Osteocyte (in vitro differentiated cells): ENCODE data around the gene KIAA1217. TPM values are rescaled to one million over a fixed set of nuclear protein-coding genes. Genes with fewer than 3 reads are reported as not detected.

Experiments used
- DNase-seq: peaks from one replicate; pipeline ENCODE4 v3.0.0; 2021; ENCODE audit warnings: mixed read lengths; ENCODE audit not compliant: unreplicated experiment; ENCODE audit errors: extremely low spot score
- H3K27ac Mint-ChIP-seq: one replicate; pipeline ENCODE4 v1.8.0; 2021; ENCODE audit warnings: mild to moderate bottlenecking, mixed read lengths; ENCODE audit not compliant: unreplicated experiment
- H3K27me3 Mint-ChIP-seq: one replicate; pipeline ENCODE4 v1.8.0; 2021; ENCODE audit warnings: mixed read lengths; ENCODE audit not compliant: unreplicated experiment
- H3K36me3 Mint-ChIP-seq: one replicate; pipeline ENCODE4 v1.8.0; 2021; ENCODE audit warnings: mixed read lengths; ENCODE audit not compliant: unreplicated experiment
- H3K4me1 Mint-ChIP-seq: one replicate; pipeline ENCODE4 v1.8.0; 2021; ENCODE audit warnings: mixed read lengths; ENCODE audit not compliant: unreplicated experiment
- H3K4me3 Mint-ChIP-seq: one replicate; pipeline ENCODE4 v1.8.0; 2021; ENCODE audit warnings: mild to moderate bottlenecking, moderate library complexity, mixed read lengths; ENCODE audit not compliant: unreplicated experiment
- H3K9me3 Mint-ChIP-seq: one replicate; pipeline ENCODE4 v1.8.0; 2021; ENCODE audit warnings: mixed read lengths; ENCODE audit not compliant: unreplicated experiment
- long read RNA-seq: library from polyadenylated mRNA; unstranded; transcript quantifications from one replicate; pipeline ENCODE4 v2.0.0, GENCODE V29; 2021
- total RNA-seq: library from RNA; stranded (reverse); gene quantifications from 2 replicates; pipeline ENCODE4 v1.2.1, GENCODE V29; 2021
- TF ChIP-seq, protein P1 (sequence below): fragments of 200-600 bp; sonication (generic); IDR thresholded peaks from 2 replicates; pipeline ENCODE4 v1.5.0; 2021; ENCODE audit warnings: antibody characterized with exemption, mild to moderate bottlenecking, moderate library complexity

Gene KIAA1217, protein sequence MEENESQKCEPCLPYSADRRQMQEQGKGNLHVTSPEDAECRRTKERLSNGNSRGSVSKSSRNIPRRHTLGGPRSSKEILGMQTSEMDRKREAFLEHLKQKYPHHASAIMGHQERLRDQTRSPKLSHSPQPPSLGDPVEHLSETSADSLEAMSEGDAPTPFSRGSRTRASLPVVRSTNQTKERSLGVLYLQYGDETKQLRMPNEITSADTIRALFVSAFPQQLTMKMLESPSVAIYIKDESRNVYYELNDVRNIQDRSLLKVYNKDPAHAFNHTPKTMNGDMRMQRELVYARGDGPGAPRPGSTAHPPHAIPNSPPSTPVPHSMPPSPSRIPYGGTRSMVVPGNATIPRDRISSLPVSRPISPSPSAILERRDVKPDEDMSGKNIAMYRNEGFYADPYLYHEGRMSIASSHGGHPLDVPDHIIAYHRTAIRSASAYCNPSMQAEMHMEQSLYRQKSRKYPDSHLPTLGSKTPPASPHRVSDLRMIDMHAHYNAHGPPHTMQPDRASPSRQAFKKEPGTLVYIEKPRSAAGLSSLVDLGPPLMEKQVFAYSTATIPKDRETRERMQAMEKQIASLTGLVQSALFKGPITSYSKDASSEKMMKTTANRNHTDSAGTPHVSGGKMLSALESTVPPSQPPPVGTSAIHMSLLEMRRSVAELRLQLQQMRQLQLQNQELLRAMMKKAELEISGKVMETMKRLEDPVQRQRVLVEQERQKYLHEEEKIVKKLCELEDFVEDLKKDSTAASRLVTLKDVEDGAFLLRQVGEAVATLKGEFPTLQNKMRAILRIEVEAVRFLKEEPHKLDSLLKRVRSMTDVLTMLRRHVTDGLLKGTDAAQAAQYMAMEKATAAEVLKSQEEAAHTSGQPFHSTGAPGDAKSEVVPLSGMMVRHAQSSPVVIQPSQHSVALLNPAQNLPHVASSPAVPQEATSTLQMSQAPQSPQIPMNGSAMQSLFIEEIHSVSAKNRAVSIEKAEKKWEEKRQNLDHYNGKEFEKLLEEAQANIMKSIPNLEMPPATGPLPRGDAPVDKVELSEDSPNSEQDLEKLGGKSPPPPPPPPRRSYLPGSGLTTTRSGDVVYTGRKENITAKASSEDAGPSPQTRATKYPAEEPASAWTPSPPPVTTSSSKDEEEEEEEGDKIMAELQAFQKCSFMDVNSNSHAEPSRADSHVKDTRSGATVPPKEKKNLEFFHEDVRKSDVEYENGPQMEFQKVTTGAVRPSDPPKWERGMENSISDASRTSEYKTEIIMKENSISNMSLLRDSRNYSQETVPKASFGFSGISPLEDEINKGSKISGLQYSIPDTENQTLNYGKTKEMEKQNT (N-terminal part only)
- total RNA-seq = 2.8 and 3.0 TPM in 2 replicates
- long read RNA-seq, partial matches to known transcripts = 1 of 1 reads
- long read RNA-seq, other reads (novel, unspliced or antisense) = 0 of 1 reads

DNA sequence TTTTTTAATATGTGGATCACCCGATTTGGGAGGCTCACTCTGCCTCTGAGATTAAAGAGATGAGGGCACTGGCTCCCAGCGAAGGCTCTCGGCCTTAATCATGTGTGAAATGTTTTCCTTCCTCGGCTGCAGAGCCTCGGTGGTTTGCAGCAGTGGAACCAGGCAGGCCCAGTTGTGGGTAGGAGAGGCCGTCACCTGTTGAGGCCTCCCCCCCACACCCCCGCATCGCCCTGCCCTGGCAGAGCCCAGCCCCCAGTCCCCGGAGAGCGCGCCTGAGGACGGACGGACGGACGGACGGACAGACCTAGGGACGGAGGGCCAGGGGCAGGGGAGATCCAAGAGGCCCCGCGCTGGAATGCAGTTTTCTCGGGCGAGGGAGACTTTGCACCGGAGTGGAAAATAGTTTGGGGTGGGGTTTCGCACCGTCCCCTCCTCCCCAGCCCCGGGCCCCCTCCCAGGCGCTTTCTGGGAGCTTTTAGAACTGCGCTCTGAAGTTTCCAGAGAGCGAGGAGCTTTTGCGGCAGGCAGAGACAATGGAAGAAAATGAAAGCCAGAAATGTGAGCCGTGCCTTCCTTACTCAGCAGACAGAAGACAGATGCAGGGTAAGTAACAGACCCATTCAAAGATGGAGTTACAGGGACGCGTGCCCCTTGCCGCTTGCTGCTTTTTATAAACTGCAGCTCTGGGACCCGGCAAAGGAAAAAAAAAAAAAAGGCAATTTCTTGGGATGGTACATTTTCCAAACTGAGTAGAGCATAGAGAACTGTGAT lies at the start of gene KIAA1217:
TSS of gene KIAA1217 (plus strand) at position 478 of the 771 bp plus-strand sequence. CDS start at position 534, 56 bp downstream.
- TF ChIP-seq, protein P1, sequence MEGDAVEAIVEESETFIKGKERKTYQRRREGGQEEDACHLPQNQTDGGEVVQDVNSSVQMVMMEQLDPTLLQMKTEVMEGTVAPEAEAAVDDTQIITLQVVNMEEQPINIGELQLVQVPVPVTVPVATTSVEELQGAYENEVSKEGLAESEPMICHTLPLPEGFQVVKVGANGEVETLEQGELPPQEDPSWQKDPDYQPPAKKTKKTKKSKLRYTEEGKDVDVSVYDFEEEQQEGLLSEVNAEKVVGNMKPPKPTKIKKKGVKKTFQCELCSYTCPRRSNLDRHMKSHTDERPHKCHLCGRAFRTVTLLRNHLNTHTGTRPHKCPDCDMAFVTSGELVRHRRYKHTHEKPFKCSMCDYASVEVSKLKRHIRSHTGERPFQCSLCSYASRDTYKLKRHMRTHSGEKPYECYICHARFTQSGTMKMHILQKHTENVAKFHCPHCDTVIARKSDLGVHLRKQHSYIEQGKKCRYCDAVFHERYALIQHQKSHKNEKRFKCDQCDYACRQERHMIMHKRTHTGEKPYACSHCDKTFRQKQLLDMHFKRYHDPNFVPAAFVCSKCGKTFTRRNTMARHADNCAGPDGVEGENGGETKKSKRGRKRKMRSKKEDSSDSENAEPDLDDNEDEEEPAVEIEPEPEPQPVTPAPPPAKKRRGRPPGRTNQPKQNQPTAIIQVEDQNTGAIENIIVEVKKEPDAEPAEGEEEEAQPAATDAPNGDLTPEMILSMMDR = no peak
- no peaks in the 10 kb centered on the region for H3K9me3 Mint-ChIP-seq
- peaks cover 23% of the 10 kb centered on the region for H3K4me1 Mint-ChIP-seq
- peak within 1 kb of the TSS; percentile 81 for H3K4me3 Mint-ChIP-seq
- H3K27ac Mint-ChIP-seq = peak within 1 kb of the TSS; percentile 48
- H3K27me3 Mint-ChIP-seq = peaks cover 8% of the 10 kb centered on the region
- DNase-seq = no peak
- no peaks in the 10 kb centered on the region for H3K36me3 Mint-ChIP-seq

DNA sequence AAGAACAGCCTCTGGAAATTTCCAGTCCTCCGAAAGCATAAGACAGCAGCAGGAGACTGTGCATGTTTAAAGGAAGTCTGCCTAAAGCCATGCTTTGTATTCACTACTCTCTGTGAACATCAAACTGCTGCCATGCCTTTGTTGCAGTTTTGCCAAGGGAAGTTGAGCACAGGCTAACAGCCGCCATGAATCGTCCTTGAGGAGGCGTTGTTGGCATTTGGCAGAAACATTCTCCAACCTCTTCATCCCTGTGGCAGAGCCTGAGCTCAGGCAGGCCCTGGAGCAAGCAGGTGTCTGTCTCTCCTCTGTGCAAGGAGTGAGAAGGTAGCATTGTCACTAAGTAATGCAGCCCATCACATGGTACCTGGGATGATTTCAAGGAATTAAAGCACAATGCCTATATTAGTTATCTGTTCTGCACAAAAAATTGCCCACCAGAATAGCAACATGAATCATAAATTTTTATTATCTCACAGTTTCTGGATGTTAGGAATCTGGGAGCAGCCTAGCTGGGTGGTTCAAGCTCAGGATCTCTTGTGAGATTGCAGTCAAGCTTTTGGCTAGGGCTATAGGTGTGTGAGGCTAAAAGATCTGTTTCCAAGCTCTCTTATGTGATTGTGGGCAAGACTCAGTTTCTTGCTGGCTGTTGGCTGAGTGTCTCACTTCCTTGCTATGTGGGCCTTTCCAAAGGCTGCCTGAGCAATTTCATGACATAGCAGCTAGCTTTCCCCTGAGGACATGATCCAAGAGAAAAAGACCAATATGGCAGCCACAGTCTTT lies 46.5 kb upstream of the KIAA1217 start:
- no peak overlapping the region for H3K4me3 Mint-ChIP-seq
- DNase-seq = no peak
- no peaks in the 10 kb centered on the region for H3K27me3 Mint-ChIP-seq
- no peaks in the 10 kb centered on the region for H3K36me3 Mint-ChIP-seq
- H3K4me1 Mint-ChIP-seq = no peaks in the 10 kb centered on the region
- TF ChIP-seq, protein P1 = no peak
- H3K9me3 Mint-ChIP-seq = peaks cover 9% of the 10 kb centered on the region
- H3K27ac Mint-ChIP-seq = no peak overlapping the region

DNA sequence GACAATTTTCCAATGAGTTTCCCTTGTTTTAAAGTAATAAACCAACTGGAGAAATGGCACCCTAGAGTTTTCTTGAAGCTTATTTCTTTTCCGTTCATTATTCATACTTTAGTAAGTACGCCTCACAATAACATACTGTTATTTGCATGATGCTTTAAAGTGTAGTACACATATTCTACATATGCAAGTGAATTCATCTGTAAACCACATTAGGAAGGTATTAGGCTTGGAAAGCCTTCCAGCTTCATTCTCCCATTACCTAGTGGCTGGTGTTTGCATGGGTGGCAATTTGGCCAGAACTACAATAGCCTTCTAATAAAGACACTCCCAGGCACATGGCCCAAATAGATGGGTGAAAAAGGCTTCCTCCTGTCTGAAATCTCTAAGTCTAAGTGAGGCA lies 45.5 kb upstream of the KIAA1217 start:
- Mint-ChIP-seq H3K4me3 (no peak overlapping the region), H3K36me3 (no peaks in the 10 kb centered on the region), H3K27ac (no peak overlapping the region), H3K4me1 (no peaks in the 10 kb centered on the region), H3K27me3 (no peaks in the 10 kb centered on the region), H3K9me3 (peaks cover 3% of the 10 kb centered on the region)
- no peak for DNase-seq
- TF ChIP-seq, protein P1 = no peak
